Activated T-helper 9 cell treated with anti-CD3 and anti-CD28 coated beads, Interleukin-2, amount 50 U/mL, for 16 hours (primary cell): ENCODE measurements around the gene DRP2.
"Not testable (repeated sequence)": the region's sequence is repeated elsewhere in the genome, so short reads cannot be mapped to it uniquely, and the experiment has no call there.

Experiments used
- DNase-seq: peaks from one replicate; pipeline ENCODE4 v3.0.0-alpha.2; 2020; ENCODE audit warnings: low read depth

The DRP2 gene

GRCh38 chrX:101241531-101241930 lies 21.9 kb downstream of the DRP2 start:
- DNase-seq: no peak

- no peak for DNase-seq
These were observed 33.0 kb downstream of the DRP2 start for GRCh38 chrX:101252634-101253033.

- no peak for DNase-seq
These were observed 38.1 kb downstream of the DRP2 start for GRCh38 chrX:101257448-101258258.

DNA sequence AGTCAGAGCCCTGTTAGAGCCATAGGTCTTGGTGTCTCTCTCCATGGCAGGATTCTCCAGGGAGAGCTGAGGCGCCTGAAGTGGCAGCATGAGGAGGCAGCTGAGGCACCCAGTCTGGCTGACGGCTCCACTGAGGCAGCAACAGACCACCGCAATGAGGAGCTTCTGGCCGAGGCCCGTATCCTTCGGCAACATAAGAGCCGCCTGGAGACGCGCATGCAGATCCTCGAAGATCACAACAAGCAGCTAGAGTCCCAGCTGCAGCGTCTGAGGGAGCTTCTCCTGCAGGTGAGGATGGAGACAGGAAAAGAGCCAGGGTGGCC lies 38.6 kb downstream of the DRP2 start:
- no peak for DNase-seq

- no peak for DNase-seq
These were observed 40.8 kb downstream of the DRP2 start for GRCh38 chrX:101260435-101260834.

GRCh38 chrX:101262590-101262989 lies 43.0 kb downstream of the DRP2 start:
- no peak for DNase-seq

DNA sequence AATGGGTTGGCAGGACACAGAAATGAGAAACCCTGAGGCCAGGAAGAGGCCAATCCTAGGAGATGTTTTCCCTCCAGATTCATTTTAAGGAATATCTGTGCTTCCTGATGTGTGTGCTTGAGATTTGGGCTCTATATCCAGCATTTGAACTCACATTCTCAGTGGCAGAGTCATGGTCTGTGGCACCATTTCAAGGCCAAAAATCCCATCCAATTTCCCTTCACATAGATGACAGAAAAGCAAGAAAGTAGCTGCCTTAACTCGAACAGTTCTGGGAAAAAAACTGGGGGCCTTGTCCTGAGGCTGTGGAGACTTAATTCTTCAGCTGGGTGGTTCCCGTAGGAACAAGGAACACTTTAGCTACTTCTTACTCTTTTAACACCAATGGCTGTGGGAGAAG lies 44.2 kb downstream of the DRP2 start:
- no peak for DNase-seq

- no peak for DNase-seq
These were observed 46.4 kb downstream of the DRP2 start for GRCh38 chrX:101265869-101266428.

DNA sequence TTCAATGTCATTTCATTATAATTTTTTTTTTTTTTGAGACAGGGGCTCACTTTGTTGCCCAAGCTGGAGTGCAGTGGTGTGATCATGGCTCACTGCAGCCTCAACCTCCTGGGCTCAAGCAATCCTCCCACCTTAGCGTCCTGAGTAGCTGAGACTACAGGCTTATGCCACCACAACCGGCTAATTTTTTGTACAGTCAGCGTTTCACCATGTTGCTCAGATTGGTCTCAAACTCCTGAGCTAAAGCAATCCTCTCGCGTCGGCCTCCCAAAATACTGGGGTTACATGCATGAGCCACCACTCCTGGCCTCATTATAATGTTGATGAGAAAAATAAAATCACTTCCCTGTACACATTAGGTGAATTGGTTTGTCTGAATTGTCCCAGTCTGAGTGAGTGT lies 54.6 kb downstream of the DRP2 start:
- DNase-seq: no peak

- DNase-seq: no peak
These were observed 56.7 kb downstream of the DRP2 start for GRCh38 chrX:101276238-101276637.

- no peak for DNase-seq
These were observed 67.8 kb downstream of the DRP2 start for GRCh38 chrX:101287402-101287801.

DNA sequence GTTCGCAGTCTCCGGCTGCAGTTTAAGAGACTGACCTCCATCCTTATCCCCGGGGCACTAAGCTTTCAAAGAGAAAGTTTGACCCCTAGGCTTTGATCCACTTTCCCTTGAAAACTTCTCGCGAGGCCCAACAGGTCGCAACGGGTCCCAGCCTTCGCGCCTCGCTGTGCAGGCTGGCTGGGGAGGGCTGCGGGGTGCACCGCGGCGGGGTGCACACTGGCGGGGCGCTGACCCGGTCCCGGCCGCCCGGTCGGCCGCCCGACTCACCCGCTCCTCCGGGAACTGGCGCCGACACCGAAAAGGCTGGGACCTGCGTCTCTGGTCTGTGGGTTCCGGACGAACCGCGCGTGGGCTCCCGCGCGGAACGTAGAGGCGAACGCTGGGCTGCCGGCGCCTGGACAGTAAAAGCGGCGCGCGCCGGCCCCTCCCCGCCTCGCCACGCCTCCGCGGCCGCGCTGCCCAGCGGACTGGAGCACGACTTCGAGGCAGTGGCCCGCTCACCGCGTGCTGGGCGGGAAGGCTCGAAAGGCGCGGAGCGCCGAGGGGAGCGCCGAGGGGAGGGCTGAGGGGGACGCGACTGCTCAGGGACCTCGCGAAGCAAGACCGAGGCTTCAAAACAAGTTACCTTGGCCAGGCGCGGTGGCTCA lies 71.5 kb downstream of the DRP2 start, which contains the start of gene TAF7L:
TSS of gene TAF7L (minus strand) at position 378 of the 647 bp plus-strand sequence. CDS start 3,791 bp downstream, outside the sequence.
- no peak for DNase-seq

GRCh38 chrX:101295603-101296002 lies 76.0 kb downstream of the DRP2 start:
- not testable (repeated sequence) for DNase-seq

DNA sequence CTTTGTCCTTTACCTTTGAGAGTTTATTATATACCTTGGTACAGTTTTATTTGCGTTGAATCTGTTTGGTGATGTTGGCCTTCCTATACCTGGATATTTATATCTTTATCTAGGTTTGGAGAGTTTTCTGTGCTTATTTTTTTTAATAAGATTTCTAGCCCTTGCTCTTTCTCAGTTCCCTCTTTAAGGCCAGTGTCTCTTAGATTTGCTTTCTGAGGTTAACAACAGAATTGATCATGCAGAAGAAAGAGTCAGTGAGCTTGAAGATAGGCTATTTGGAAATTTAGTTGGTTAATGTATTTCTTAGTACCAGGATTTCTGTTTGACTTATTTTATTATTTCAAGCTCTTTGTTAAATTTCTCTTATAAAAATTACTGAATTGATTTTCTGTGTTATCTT lies 84.2 kb downstream of the DRP2 start:
- DNase-seq: no peak
